GM21737 (cell line): ENCODE measurements around the gene TSLP.

Experiments used
- ATAC-seq: cut with Tn5 transposase; IDR thresholded peaks from one replicate; pipeline ENCODE4 v1.9.1; 2021; ENCODE audit warnings: mild to moderate bottlenecking, moderate library complexity; ENCODE audit not compliant: unreplicated experiment

TSLP gene

DNA sequence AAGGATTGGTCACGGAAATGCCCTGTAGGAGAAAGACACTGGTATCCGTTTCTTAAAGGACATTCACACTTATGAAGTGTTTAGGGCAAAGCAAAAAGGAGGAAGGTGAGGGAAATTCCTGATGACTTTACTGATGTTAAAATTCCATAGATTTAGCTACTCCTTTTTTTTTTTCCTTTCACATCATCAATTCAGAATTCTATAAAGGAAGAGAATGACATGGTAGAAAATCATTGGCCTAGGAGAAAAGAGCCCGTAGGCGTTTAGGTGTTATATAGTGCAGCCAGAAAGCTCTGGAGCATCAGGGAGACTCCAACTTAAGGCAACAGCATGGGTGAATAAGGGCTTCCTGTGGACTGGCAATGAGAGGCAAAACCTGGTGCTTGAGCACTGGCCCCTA is at the start of gene TSLP:
TSLP (plus strand) TSS at position 301 of the 400 bp plus-strand sequence. CDS start 178 bp downstream, outside the sequence.
- no peak for ATAC-seq

DNA sequence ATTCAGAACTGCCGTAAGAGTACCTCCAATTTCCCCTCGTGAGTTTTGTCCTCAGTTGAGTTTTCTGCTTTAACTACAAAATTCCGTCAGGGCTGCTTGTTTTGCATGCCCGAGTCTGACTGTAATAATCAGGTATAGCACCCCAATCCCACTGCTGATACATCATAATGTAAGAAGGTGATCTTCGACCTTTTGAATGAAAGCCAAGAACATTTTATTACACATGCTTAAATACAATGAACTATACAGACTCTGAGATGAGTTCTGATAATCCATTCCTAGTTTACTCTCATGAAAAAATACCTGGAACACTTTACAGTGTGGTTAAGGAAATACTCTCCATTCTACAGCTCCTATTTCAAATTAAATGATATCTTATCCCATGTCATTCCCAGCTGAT is 49.2 kb upstream of the TSLP start:
- no peak for ATAC-seq

DNA sequence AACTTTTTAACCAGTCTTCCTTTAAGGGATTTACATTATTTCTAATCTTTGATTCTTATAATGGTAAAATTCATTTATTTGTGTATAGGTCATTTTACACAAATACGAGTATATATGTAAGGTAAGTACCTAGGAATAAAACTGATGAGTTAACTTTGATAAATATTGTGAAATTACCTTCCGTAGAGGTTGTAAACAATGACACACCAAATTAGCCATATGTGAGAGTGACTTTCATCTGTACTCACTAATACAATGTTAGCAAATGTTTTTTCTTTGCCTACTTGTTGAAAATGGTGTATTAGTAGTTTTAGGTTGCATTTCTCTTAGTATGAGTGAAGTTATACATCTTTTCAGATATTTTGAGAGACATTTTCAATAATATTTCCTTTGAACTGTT is 42.6 kb upstream of the TSLP start:
- ATAC-seq: no peak

DNA sequence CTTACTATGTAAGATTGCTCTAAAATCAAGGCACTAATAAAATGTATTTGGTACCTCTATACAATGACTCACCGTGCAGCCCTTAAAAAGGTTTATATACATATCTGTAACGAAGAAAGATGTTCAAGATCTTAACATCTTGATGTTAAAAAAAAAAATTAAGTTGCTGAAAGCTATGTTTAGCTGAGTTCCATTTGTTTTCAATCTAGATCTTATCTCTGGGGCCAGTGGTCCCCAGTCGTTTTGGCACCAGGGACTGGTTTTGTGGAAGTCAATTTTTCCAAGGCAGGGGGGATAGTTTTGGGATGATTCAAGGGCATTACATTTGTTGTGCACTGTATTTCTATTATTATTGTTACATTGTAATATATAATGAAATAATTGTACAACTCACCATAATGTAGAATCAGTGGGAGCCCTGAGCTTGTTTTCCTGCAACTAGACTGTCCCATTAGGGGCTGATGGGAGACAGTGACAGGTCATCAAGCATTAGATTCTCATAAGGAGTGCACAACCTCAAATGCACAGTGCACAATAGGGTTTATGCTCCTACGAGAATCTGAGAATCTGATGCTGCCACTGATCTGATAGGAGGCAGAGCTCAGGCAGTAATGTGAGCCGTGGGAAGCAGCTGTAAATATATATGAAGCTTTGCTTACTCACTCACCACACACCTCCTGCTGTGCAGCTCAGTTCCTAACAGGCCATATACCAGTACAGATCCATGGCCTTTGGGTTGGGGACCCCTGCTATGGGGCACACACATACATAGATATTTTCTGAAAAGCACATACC is 27.6 kb upstream of the TSLP start:
- no peak for ATAC-seq

DNA sequence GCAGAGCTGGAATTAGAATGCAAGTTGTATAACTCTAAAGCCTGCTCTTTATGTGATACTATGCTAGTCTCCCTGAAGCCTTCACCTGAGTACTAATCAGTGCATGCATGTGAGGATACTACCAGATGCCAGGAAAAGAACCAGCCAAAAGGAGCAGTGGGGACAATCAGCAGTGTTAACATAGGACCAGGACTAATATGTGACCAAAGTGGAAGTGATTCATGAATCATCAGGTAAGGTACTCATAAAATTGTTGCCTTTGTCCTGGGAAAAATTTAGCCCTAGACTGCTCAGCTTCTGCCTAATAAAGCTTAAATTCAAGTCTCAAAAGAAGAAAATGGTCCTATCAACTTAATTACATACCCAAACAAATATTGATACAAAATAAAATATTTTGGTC is 13.4 kb upstream of the TSLP start:
- ATAC-seq: no peak

DNA sequence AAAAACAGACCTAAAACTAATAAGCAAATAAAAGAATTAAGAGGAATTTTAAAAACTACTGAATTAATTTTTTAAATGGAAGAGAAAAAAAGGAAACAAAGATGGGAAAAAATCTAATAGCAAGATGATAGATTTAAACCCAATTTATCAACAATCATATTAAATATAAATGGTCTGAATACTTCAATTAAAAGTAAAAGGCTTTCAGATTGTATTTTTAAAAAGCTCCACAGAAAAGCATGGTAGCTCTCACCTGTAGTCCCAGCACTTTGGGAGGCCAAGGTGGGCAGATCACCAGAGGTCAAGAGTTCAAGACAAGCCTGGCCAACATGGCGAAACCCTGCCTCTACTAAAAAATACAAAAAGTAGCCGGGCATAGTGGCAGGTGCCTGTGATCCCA is 11.3 kb upstream of the TSLP start:
- ATAC-seq: no peak

DNA sequence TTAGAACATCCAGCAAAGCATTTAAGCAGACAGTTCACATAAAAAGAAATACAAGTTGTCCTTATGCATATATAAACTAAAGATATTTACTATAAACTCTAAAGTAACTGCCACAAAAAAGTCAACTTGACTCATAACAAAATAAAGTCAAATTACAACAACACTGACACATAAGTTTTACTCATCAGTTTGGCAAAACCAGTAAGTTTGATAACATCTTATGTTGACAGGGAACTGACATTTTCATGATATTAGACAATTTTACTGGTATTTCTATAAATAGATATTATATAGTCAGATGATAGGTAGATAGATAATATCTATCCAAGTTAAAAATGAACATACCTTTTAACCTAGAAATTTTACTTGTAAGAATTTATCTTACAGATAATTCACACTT is 9.9 kb upstream of the TSLP start:
- no peak for ATAC-seq

DNA sequence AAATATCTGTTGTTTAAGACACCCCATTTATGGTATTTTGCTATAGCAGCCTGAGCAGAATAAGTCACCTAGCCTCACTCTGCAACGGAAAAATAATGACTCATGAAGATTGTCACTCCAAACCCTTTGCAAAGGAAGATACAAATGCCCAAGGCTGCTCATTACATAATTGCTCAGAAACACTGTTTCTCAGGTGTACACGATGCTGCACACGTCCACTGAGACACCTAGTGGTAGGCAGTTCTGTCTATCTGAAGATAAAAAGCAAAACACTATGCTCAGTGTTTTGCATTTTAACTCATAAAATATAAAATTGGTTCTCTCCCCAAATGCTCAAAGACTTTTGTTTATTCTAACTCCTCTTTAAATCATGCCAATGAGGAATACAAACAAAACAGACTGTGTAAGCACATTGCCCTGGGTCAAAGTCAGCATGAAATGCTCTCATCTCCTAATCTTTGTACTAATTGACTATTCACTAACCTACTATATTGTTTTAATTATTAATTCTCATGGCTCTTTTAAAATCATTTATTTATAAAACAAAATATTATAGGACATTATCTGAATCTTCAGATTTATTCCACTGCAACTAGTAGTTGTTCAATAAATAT is 7.7 kb upstream of the TSLP start:
- ATAC-seq: no peak

DNA sequence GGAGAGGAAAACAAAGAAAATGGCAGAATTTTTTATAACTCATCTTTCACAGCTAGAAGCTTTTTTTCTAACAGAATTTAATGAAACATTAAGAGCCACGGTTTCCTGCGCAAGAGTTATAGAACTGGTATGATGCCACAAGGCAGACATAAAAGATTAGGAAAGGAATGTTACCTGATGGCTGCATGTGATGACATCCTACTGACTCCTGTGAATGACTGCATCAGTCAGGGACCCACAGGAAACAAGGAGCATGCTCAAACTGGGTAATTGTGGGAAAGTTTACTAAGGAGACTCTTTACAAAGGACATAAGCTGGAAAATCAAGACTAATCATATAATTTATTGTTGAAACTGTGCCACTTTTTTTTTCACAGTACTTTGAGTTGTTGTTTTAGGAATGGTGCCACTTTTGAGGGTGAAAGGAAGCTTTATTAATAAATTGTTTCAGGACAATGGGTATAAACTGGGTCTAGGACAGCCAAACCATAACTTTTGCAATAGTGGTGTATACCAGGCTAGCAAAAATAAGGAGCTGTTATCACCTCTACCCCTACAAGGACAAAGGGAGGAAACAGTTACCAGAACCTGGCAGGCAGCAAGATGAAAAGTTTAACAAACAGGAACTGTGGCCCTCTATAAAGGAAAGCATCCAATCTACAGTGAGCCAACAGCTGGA is 5.1 kb upstream of the TSLP start:
- no peak for ATAC-seq

DNA sequence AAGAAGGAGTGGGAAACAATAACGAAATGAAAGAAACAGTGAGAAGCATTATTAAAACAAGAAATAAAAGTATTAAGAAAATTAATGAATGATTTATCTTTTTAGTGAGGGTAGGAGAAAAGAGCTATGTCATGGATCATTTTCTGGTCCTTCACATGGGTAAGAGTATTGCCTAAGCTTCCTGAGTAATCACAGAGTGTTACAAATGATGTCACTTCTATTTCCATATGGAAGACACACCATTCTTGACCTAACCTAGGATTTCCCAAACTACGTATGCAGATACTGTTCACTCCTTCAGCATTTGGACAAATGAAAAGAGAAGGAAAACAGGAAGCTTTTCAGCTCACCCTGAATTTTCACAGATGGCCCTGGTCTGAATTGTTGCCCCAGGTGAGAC is 3.3 kb upstream of the TSLP start:
- no peak for ATAC-seq

DNA sequence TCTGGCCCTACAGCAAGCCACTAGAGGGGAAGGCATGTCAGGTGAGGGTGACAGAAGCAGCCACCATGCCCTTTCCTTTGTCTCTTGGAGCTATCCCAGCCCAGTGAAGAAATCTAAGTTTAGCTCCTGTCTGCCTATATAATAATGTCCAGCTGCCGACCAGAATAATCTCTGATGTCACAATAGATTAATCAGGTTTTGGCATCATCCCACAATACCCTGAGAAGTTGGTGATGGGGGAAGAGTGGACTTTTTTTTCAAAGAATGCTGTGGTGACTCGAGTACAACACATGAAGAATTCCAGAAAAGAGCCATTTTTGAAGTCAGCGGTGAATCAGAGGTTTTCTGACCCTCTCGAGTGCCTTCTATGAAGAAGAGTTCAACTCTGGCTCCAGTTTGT is 1.7 kb upstream of the TSLP start:
- ATAC-seq: no peak

DNA sequence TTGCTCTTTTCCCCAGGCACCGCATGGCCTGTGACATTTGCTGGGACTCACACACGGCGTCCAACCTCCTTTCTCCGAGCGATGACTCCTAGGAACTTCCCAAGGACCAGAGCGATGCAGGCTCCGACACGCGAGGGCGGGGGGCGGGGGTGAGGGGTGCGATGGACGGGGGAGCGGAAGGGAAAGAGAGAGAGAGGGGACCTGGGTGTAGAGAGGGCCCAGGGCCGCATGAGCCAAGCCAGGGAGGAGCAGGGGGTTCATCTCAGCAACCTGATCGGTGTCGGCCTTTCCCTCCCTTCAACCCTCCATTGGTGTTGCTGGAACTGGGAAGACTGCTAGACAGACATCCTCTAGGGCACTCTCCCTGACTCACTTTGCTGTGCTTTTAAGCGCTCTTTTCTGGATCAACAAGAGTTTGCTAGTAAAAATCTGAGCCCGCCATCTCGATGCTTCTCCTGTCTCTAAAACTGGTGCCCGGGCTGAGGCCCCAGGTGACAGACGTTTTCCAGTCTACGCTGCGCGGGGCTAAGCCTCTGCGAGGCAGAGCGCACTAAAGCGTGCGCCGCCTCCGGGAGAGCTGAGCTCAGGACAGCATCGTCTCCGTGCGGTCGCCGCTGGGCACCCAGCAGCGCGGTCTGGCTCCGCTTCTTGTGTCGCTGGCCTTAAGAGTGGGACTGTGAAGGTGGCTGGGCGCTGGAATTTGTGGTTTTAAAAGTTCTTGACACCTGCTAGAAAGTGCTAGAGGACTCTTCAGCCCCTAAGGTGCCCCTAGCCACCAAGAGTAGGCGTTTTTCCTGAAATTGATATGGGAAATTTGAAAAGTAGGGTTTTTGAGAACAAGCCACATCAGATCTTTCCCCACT is 1.0 kb upstream of the TSLP start:
- no peak for ATAC-seq

DNA sequence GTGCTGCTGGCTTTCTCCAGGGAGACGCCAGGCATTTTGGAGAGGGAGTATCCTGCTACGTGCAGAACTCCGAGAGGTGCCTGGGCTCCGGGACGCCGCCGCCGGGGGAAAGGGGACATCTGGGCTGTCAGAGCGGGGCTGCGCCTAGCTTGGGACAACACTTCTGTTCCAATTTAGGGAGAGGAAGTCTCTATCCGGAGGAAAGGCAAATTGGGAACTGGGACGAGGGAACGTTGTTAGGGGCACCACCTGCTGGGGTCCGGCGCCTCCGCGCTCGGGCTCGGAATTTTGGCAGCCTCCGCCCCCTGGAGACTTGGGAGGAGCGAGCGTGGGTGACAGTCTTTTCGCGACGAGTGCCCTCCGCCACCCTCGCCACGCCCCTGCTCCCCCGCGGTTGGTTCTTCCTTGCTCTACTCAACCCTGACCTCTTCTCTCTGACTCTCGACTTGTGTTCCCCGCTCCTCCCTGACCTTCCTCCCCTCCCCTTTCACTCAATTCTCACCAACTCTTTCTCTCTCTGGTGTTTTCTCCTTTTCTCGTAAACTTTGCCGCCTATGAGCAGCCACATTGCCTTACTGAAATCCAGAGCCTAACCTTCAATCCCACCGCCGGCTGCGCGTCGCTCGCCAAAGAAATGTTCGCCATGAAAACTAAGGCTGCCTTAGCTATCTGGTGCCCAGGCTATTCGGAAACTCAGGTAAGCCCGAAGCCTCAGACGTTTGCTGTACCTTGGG is 1.6 kb downstream of the TSLP start:
- peak; percentile 66 for ATAC-seq

DNA sequence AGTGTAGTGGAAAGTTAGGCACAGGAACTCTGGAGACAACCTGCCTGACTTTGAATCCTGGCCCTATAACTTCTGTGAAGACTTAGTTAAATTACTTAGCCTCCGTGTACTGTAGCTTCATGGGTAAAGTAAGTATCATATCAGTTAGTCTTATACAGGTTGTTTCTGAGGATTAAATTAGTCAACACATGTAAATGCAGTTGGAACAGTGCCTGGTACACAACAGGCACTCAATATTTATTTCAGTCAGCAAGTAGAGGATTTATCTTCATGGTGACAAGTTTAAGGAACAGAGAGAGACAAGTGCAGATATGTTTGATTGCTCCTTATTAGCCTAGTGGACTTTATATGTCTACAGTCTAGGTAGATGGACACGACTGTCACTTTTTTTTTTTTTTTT is 2.7 kb downstream of the TSLP start:
- ATAC-seq: no peak

DNA sequence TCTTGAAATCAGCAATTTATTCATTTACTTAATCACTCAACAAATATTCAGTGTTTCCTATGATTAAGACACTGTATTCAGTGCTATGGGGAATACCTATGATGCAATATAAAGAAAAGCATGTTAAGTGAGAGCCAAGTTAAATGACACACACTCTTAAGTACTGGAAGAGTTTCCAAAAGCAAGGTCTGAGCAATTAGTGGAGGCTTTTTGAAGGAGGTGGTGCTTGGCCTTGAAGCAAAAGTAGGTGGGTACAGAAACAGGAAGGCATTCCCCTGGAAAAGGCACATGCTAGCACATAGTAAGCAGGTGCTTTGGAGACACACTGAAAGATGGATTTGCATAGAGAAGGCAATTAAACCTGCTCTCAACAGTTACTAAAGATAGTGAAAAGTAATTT is 4.0 kb downstream of the TSLP start:
- no peak for ATAC-seq

DNA sequence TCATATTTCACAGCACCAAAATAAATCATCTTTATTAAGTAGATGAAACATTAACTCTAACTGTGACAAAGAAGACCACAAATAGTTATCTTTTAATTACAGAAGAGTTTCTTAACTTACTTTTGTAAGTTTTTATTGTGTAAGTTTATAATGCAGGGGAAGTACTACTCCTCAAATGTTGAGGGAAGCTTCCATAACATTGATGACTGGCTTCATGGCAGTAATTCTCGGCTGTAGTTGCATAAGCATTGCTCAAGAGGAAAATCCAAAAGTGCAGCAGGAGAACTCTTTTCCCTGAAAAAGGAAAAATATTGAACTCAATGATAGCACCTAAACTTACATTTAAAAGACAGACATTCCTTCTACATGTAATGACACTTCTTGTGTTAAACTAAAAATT is 4.6 kb downstream of the TSLP start:
- no peak for ATAC-seq

DNA sequence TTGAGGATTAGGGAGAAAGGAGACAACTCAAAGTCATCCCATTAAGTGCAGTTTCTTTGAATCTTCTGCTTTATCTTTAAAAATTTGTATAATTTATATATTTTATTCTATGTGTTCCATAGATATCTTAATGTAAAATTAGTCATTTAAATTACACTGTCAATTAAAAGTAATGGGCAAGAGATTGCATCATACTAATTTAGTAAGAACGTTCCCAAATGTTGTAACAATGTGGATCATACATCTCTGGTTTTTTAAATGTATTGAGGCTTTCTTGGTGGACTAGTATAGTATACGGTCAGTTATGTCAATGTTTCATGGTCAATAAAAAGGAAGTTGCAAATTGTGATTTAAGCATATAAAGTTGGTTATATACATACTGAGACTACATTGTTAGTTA is 6.2 kb downstream of the TSLP start:
- no peak for ATAC-seq

DNA sequence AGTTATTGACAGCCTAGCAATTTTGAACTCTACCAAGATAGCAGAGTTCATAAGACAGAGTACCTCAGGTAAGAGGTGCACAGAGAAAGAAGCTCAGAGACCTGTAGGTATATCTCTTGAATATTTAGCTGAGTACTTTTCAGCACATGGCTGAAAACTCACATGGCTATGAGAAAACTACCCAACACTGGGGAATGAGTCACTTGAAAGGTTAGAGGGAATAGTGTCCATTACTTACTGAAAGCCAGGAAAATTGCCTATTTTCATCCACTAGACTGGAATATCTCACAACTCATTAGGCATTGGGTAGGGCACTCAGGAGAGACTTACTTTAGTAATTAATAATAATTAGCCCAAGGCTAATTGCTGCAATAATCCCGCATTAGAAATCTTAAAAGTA is 8.3 kb downstream of the TSLP start:
- no peak for ATAC-seq

DNA sequence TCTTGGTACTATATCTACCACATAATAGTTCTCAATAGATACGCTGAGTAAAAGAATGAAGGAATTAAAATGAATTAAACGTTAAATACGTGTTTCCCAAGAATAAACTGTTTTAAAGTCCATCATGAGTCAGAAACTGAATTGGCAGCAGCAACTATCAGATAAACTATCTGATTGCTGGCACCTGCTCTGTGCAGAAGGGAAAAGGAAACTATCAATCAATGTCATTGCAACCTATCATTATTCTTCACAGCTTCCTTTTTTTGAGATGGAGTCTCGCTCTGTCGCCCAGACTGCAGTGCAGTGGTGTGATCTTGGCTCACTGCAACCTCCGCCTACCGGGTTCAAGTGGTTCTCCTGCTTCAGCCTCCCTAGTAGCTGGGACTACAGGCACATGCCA is 11.8 kb downstream of the TSLP start:
- no peak for ATAC-seq

DNA sequence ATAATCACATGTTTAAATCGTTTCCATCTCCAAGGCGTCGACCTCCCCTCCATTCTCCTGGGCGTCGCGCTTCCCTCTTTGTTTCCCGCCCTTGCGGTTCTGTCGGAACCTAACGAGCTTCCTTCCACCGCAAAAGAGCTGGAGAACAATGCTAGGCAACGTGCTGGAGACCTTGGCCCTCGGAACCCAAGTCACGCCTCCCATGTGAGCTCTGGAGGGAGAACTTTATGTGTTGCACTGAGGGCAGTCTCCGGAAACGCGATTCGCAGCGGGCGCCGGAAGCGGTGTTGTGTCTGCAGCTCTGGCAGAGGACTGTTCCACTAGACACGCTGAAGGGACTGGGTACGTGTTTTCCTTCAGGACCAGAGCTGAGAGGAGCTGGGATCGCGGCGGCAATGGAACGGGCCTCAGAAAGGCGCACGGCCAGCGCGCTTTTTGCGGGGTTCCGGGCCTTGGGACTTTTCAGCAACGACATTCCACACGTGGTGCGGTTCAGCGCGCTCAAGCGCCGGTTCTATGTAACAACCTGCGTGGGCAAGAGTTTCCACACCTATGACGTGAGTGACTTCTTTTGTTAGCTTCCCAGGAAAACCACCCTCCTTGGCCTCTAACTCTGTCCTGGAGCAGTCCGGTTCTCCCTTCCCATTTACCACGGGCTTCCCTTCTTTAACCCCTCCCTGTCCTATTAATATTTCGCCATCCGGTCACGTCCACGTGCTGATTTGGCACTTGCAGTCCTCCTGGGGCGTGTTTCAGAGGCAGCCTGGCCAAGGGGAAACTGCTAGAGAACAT is 20.7 kb downstream of the TSLP start, which contains the start of gene WDR36:
WDR36 (plus strand) TSS at position 287 of the 792 bp plus-strand sequence; CDS start at position 396, 109 bp downstream.
- peak; percentile 93 for ATAC-seq
